Activated CD4-positive, alpha-beta memory T cell treated with anti-CD3 and anti-CD28 coated beads for 36 hours (primary cell): ENCODE measurements around the gene PRKCI. TPM values are rescaled to one million over a fixed set of nuclear protein-coding genes. Genes with fewer than 3 reads are reported as not detected.
A peak's percentile ranks its signal among the peaks of the same experiment; 100 is the strongest.
"Not testable (repeated sequence)": the region's sequence is repeated elsewhere in the genome, so short reads cannot be mapped to it uniquely, and the experiment has no call there.

Experiments used
- CTCF ChIA-PET: fragments of 350-600 bp; sonication (Branson Sonifier 250); formaldehyde crosslinking; loops from one replicate; lab custom pipeline; 2021; ENCODE audit warnings: antibody characterized with exemption, inconsistent platforms; lab: Charles Lee
- POLR2A ChIA-PET: fragments of 350-600 bp; sonication (Branson Sonifier 250); formaldehyde crosslinking; loops from one replicate; lab custom pipeline; 2021; ENCODE audit warnings: antibody characterized with exemption; lab: Charles Lee
- DNase-seq: peaks from one replicate; pipeline ENCODE4 v3.0.0-alpha.2; 2020
- H3K27ac Mint-ChIP-seq: one replicate; pipeline ENCODE4 v1.8.0; 2021; ENCODE audit warnings: mixed read lengths
- H3K27me3 Mint-ChIP-seq: one replicate; pipeline ENCODE4 v1.8.0; 2021; ENCODE audit warnings: mixed read lengths
- H3K36me3 Mint-ChIP-seq: one replicate; pipeline ENCODE4 v1.8.0; 2021; ENCODE audit warnings: mixed read lengths
- H3K4me1 Mint-ChIP-seq: one replicate; pipeline ENCODE4 v1.8.0; 2021; ENCODE audit warnings: low read depth, mixed read lengths
- H3K4me3 Mint-ChIP-seq: one replicate; pipeline ENCODE4 v1.8.0; 2021; ENCODE audit warnings: mild to moderate bottlenecking, mixed read lengths
- H3K9me3 Mint-ChIP-seq: one replicate; pipeline ENCODE4 v1.8.0; 2021; ENCODE audit warnings: mixed read lengths
- intact Hi-C: fragments of 100-400 bp; cut with micrococcal nuclease; formaldehyde crosslinking; loops from one replicate; pipeline ENCODE4 v1.15.1; 2023
- total RNA-seq, 2 experiments: library from RNA; stranded (reverse); gene quantifications; one replicate each; pipeline ENCODE4 v1.2.3, GENCODE V29; 2021

Gene PRKCI
- total RNA-seq = 10 to 100 TPM; 27.0 to 27.6 TPM

DNA sequence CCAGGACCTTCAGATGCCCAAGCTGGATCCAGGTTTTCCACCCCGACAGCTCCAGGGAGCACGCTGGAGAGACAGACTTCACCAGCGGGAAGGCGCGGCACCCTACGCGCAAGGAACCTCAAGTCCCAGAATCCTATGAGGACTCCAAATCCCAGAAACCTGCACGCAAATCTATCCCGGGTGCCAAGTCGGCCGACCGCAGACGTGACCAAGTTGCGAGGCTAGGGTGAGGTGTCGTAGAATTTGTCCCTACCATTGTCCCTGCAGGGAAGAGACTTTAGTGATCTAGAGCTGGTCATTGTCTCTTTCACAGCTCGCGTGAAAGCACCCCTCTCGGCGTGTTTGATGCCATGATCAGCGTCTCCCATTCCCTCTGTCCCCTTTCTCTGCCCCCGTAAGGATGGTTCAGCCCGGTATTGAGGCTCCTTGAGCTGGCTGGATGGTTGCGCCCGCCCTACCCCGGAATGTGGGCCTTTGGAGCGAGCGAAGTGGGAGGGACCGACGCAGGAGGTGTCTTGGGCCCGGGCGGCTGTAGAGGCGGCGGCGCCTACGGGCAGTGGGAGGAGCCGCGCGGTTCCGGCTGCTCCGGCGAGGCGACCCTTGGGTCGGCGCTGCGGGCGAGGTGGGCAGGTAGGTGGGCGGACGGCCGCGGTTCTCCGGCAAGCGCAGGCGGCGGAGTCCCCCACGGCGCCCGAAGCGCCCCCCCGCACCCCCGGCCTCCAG, at the start of gene PRKCI:
PRKCI (plus strand) TSS at position 501 of the 723 bp plus-strand sequence. CDS start 246 bp downstream, outside the sequence.
- ChIA-PET CTCF (interaction anchor here (0.7 to 1.1 kb wide), 2 partner anchors 15 to 33 kb away, joined by 3 to 4 read pairs; no protein-coding TSS in a partner anchor), POLR2A (interaction anchor here (1.0 to 1.1 kb wide), 2 partner anchors 42 to 135 kb away, joined by 3 to 11 read pairs; partner anchors contain the start of gene SKIL)
- H3K4me3 Mint-ChIP-seq = peak within 1 kb of the TSS; percentile 93
- H3K9me3 Mint-ChIP-seq = no peaks in the 10 kb centered on the region
- intact Hi-C loops = loop anchor here (1.0 to 2.0 kb wide), 7 partner anchors 17 to 686 kb away; partner anchors contain the start of genes EIF5A2, MYNN, PHC3 and SKIL
- peak; percentile 95 for DNase-seq
- H3K27me3 Mint-ChIP-seq = no peaks in the 10 kb centered on the region
- no peaks in the 10 kb centered on the region for H3K36me3 Mint-ChIP-seq
- H3K4me1 Mint-ChIP-seq = peaks cover 25% of the 10 kb centered on the region
- peak within 1 kb of the TSS; percentile 91 for H3K27ac Mint-ChIP-seq

DNA sequence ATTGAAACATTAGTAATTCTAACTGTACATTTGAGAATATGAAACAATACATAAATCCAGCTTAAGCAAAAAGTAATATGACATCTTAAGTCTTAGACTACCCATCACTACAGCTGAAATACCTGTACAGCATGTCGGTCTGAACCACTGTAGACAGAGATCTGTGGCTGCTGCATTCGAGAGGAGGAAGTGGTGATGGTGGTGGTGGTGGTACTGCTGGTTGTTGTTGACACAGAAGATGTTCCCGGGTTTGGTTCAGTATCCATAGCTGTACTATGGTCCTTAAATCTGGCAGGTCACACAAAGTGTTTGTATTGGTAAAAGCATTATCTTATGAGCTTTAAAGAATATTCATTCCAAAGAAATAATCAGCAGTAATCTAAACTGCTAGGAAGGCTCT, 43.6 kb upstream of the PRKCI start:
- peak; percentile 74 for DNase-seq
- Mint-ChIP-seq H3K36me3 (peaks cover 36% of the 10 kb centered on the region), H3K27me3 (no peaks in the 10 kb centered on the region), H3K4me3 (peak overlapping the region; percentile 40), H3K27ac (peak overlapping the region; percentile 71), H3K4me1 (peaks cover 35% of the 10 kb centered on the region), H3K9me3 (no peaks in the 10 kb centered on the region)
- CTCF ChIA-PET = interaction anchor here (0.5 to 0.7 kb wide), 3 partner anchors 9 to 416 kb away, joined by 3 read pairs; no protein-coding TSS in a partner anchor
- POLR2A ChIA-PET = no interaction called here
- intact Hi-C loops = no loop called here

DNA sequence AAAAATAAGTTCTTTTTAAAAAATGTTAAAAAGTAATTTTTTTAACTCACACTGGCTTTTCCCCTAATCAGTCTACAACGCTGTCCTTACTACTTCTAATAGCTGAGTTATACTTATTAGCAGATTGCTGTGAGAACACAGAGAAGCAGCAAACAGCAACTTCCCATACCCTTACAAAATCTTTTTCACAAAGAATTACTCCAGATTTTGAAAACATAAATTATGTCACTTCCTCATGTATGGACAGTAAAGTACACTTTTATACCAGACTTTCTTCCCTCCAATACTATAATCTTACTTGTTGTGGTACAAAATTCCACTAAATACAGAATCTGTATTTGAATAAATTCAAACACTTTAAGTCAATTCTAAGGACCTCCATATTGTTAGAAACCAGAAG, 42.8 kb upstream of the PRKCI start:
- peak overlapping the region; percentile 95 for H3K27ac Mint-ChIP-seq
- H3K9me3 Mint-ChIP-seq = no peaks in the 10 kb centered on the region
- H3K4me1 Mint-ChIP-seq = peaks cover 32% of the 10 kb centered on the region
- intact Hi-C loops = no loop called here
- peaks cover 34% of the 10 kb centered on the region for H3K36me3 Mint-ChIP-seq
- POLR2A ChIA-PET = interaction anchor here (2.7 kb wide), 1 partner anchor 8 kb away, joined by 13 read pairs; no protein-coding TSS in a partner anchor
- CTCF ChIA-PET = no interaction called here
- no peak for DNase-seq
- peak overlapping the region; percentile 98 for H3K4me3 Mint-ChIP-seq
- H3K27me3 Mint-ChIP-seq = no peaks in the 10 kb centered on the region

GRCh38 chr3:170180079-170180907, 41.9 kb upstream of the PRKCI start:
- POLR2A ChIA-PET = interaction anchor here (0.6 to 2.7 kb wide), 6 partner anchors 9 to 213 kb away, joined by 3 to 13 read pairs (median 4); partner anchors contain the start of gene SKIL
- Mint-ChIP-seq H3K27ac (peak overlapping the region; percentile 95), H3K9me3 (no peaks in the 10 kb centered on the region), H3K36me3 (peaks cover 28% of the 10 kb centered on the region), H3K27me3 (no peaks in the 10 kb centered on the region), H3K4me1 (peaks cover 24% of the 10 kb centered on the region), H3K4me3 (peak overlapping the region; percentile 98)
- intact Hi-C loops = loop anchor here (1.0 to 10.0 kb wide), 10 partner anchors 9 to 685 kb away; partner anchors contain the start of genes LRRC31, MECOM, SEC62 and TERC
- DNase-seq = peak; percentile 19
- CTCF ChIA-PET = interaction anchor here (0.7 to 1.1 kb wide), 3 partner anchors 10 to 123 kb away, joined by 3 read pairs; no protein-coding TSS in a partner anchor

GRCh38 chr3:170180908-170181885, 41.0 kb upstream of the PRKCI start, which contains the start of gene PHC3:
Gene PHC3, minus strand, starts transcription at chr3:170181733. Its CDS starts 18 bp downstream, at chr3:170181715.
- peak; percentile 95 for DNase-seq
- Mint-ChIP-seq H3K36me3 (peaks cover 25% of the 10 kb centered on the region), H3K9me3 (no peaks in the 10 kb centered on the region), H3K4me3 (peak within 1 kb of the TSS; percentile 98), H3K4me1 (peaks cover 21% of the 10 kb centered on the region), H3K27ac (peak within 1 kb of the TSS; percentile 100), H3K27me3 (no peaks in the 10 kb centered on the region)
- ChIA-PET POLR2A (interaction anchor here (0.6 to 2.7 kb wide), 12 partner anchors 8 to 689 kb away, joined by 3 to 13 read pairs (median 3); partner anchors contain the start of genes RPL22L1 and SKIL), CTCF (interaction anchor here (1.0 to 1.1 kb wide), 2 partner anchors 124 to 176 kb away, joined by 3 read pairs; partner anchors contain the start of gene SKIL)
- intact Hi-C loops = loop anchor here (1.0 to 10.0 kb wide), 15 partner anchors 10 to 684 kb away; partner anchors contain the start of genes LRRC31, MECOM, MYNN and PRKCI

DNA sequence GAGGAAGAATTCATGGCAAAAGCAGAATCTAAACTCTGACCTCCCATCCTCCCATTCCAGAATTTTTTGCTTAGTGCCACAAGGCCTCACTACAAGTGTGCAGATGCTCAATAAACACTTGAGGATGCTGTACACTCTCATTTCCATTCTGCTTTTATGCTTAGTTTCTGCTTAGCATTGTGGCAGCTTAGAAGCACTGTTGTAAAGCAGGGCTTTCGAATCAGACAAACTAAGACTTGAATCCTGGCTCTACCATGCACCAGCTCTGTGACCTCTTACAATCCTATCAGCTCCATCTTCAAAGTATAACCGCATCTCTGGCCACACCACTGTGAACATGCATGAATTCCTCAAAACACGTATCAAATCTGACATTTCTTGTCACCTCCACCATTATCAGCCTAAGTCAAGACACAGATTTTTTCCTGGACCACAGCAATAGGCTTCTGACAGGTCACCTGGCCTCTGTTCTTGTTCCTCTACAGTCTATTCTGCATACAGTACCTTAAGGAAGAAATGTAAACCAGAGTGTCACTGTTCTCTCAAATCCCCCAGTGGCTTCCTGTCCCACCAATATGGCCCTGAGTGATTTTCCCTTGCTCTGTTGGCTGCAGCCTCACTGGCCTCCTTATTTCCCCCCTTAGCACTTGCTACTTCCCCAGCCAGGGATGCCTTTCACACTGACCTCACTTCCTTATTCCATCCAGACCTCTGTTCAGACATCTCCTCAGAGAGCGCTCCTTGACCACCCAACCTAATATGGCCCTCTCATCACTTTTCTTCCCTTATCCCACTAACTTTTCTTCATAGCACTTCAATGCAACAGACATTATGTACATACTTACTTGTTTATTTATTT, 32.6 kb upstream of the PRKCI start:
- intact Hi-C loops = loop anchor here (1.0 to 10.0 kb wide), 5 partner anchors 85 to 675 kb away; partner anchors contain the start of gene LRRC31
- ChIA-PET CTCF (interaction anchor here (0.5 to 1.9 kb wide), 14 partner anchors 11 to 1849 kb away, joined by 3 to 9 read pairs (median 3); partner anchors contain the start of genes FNDC3B and PRKCI), POLR2A (interaction anchor here (0.6 to 1.1 kb wide), 2 partner anchors 8 to 10 kb away, joined by 3 read pairs; partner anchors contain the start of gene PHC3)
- no peaks in the 10 kb centered on the region for H3K27me3 Mint-ChIP-seq
- no peak for DNase-seq
- no peaks in the 10 kb centered on the region for H3K36me3 Mint-ChIP-seq
- H3K4me1 Mint-ChIP-seq = peaks cover 8% of the 10 kb centered on the region
- H3K27ac Mint-ChIP-seq = no peak overlapping the region
- H3K4me3 Mint-ChIP-seq = no peak overlapping the region
- no peaks in the 10 kb centered on the region for H3K9me3 Mint-ChIP-seq

GRCh38 chr3:170195759-170196158, 26.5 kb upstream of the PRKCI start:
- DNase-seq, H3K4me3 Mint-ChIP-seq, H3K4me1 Mint-ChIP-seq, H3K9me3 Mint-ChIP-seq, POLR2A ChIA-PET, H3K27me3 Mint-ChIP-seq, H3K27ac Mint-ChIP-seq, intact Hi-C loops, H3K36me3 Mint-ChIP-seq, CTCF ChIA-PET: not testable (repeated sequence)

DNA sequence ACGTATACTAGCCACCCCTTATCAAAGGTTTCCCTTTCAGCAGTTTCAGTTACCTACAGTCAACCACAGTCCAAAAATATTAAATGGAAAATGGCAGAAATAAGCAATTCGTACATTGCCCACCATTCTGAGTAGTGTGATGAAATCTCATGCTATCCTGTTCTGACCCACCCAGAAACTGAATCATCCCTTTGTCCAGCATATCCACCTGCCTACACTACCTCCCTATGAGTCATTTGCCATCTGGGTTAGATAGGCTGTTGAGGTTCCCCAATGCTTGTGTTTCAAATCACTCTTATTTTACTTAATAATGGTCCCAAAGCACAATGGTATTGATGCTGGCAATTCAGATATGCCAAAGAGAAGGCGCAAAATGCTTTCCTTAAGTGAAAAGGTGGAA, 25.4 kb upstream of the PRKCI start:
- ChIA-PET POLR2A (no interaction called here), CTCF (no interaction called here)
- intact Hi-C loops = no loop called here
- H3K4me1 Mint-ChIP-seq = no peaks in the 10 kb centered on the region
- H3K36me3 Mint-ChIP-seq = no peaks in the 10 kb centered on the region
- H3K27me3 Mint-ChIP-seq = peaks cover 10% of the 10 kb centered on the region
- DNase-seq = no peak
- no peak overlapping the region for H3K4me3 Mint-ChIP-seq
- no peaks in the 10 kb centered on the region for H3K9me3 Mint-ChIP-seq
- H3K27ac Mint-ChIP-seq = no peak overlapping the region

- intact Hi-C loops = no loop called here
- H3K36me3 Mint-ChIP-seq = no peaks in the 10 kb centered on the region
- no peak overlapping the region for H3K27ac Mint-ChIP-seq
- peaks cover 14% of the 10 kb centered on the region for H3K27me3 Mint-ChIP-seq
- H3K4me3 Mint-ChIP-seq = no peak overlapping the region
- no peaks in the 10 kb centered on the region for H3K9me3 Mint-ChIP-seq
- DNase-seq = no peak
- CTCF ChIA-PET = interaction anchor here (2.2 kb wide), 1 partner anchor 12 kb away, joined by 9 read pairs; no protein-coding TSS in a partner anchor
- H3K4me1 Mint-ChIP-seq = peaks cover 17% of the 10 kb centered on the region
- POLR2A ChIA-PET = no interaction called here
These were observed 21.2 kb upstream of the PRKCI start for GRCh38 chr3:170200987-170201386.

- CTCF ChIA-PET = interaction anchor here (0.7 to 2.2 kb wide), 3 partner anchors 12 to 220 kb away, joined by 3 to 9 read pairs (median 5); no protein-coding TSS in a partner anchor
- Mint-ChIP-seq H3K4me3 (no peak overlapping the region), H3K27me3 (peaks cover 17% of the 10 kb centered on the region), H3K36me3 (no peaks in the 10 kb centered on the region), H3K9me3 (no peaks in the 10 kb centered on the region), H3K27ac (no peak overlapping the region), H3K4me1 (peaks cover 17% of the 10 kb centered on the region)
- POLR2A ChIA-PET = no interaction called here
- intact Hi-C loops = no loop called here
- DNase-seq = no peak
These were observed 20.7 kb upstream of the PRKCI start for GRCh38 chr3:170201527-170201926.
